Upper lobe of left lung (tissue), 6 donors: ENCODE measurements around the gene MDFI. TPM values are rescaled to one million over a fixed set of nuclear protein-coding genes. Genes with fewer than 3 reads are reported as not detected.

Experiments used
- ATAC-seq, 2 donors: fragments of 200-7000 bp; cut with Tn5 transposase; one replicate each; pipeline ENCODE4 v1.9.1; 2022; ENCODE audit warnings: mild to moderate bottlenecking in 2 of 2, moderate library complexity in 2 of 2; ENCODE audit not compliant: low FRiP score in 2 of 2
- DNase-seq, 2 donors: peaks; one replicate each; pipeline ENCODE4 v3.0.0-alpha.2; 2019 to 2020
- H3K27ac ChIP-seq, 4 donors: fragments of 200-600 bp; sonication (generic); one replicate each; pipeline ENCODE4 v1.5.1; 2016 to 2019
- H3K27me3 ChIP-seq, 4 donors: fragments of 200-600 bp; sonication (generic); one replicate each; pipeline ENCODE4 v1.5.1; 2017 to 2019
- H3K36me3 ChIP-seq, 4 donors: fragments of 200-600 bp; sonication (generic); one replicate each; pipeline ENCODE4 v1.5.1; 2016 to 2019
- H3K4me1 ChIP-seq, 4 donors: fragments of 200-600 bp; sonication (generic); one replicate each; pipeline ENCODE4 v1.5.1; 2018 to 2019
- H3K4me3 ChIP-seq, 4 donors: fragments of 200-600 bp; sonication (generic); one replicate each; pipeline ENCODE4 v1.5.1; 2017 to 2019; ENCODE audit warnings: mild to moderate bottlenecking in 2 of 4, moderate library complexity in 1 of 4
- H3K9me3 ChIP-seq, 4 donors: fragments of 200-600 bp; sonication (generic); one replicate each; pipeline ENCODE4 v1.5.1; 2018 to 2019
- CTCF ChIP-seq, 6 experiments: fragments of 450-650 bp in 4 of 6; fragments of 200-600 bp in 2 of 6; sonication (generic) in 2 of 6; IDR thresholded peaks; one replicate each; pipeline ENCODE4 v1.5.1; 2016 to 2019; ENCODE audit warnings: antibody characterized with exemption in 6 of 6
- EP300 ChIP-seq, 4 donors: sonication (generic); formaldehyde crosslinking; IDR thresholded peaks; one replicate each; pipeline ENCODE4 v1.5.1; 2017; ENCODE audit warnings: antibody characterized with exemption in 4 of 4, control low read depth in 2 of 4
- POLR2A ChIP-seq, 4 donors: fragments of 450-650 bp; IDR thresholded peaks; one replicate each; pipeline ENCODE4 v1.5.1; 2016 to 2017; ENCODE audit warnings: antibody characterized with exemption in 4 of 4, mild to moderate bottlenecking in 2 of 4
- POLR2AphosphoS5 ChIP-seq, 2 donors: sonication (generic); formaldehyde crosslinking; IDR thresholded peaks; one replicate each; pipeline ENCODE4 v1.5.1; 2017; ENCODE audit warnings: antibody characterized with exemption in 2 of 2
- WGBS, 2 donors: methylation state at CpG; one replicate each; pipeline ENCODE4 v1.1.5; 2017 to 2018; 5-methylcytosine and 5-hydroxymethylcytosine counted together
- total RNA-seq, 6 donors: library from RNA; depleted of rRNA in 4 of 6; stranded (reverse); fragments of >200 nt in 4 of 6; gene quantifications; one replicate each; pipeline versions ENCODE4 v1.1.0 to v1.2.1, GENCODE V29; 2016 to 2021
- donor health status: DM: no; HTN: no; CAD: no; lungs with moderate emphysema.
- donor health status: DM: no; HTN: yes; CAD: no; lungs with severe emphysema.

The MDFI gene
- total RNA-seq, 6 donors from 2014 or later = 4.9 to 23.4 (median 8.0) TPM

- TF ChIP-seq CTCF (IDR thresholded peaks at IDR 0.05) (no peak), EP300 (IDR thresholded peaks at IDR 0.05) (no peak), POLR2A (IDR thresholded peaks at IDR 0.05) (no peak), POLR2AphosphoS5 (IDR thresholded peaks at IDR 0.05) (no peak)
- H3K4me3 ChIP-seq = no peak overlapping the region
- no peaks in the 10 kb centered on the region for H3K27me3 ChIP-seq
- no peak for ATAC-seq
- no peak overlapping the region for H3K27ac ChIP-seq
- no peaks in the 10 kb centered on the region for H3K9me3 ChIP-seq
- no peak for DNase-seq
- H3K36me3 ChIP-seq = no peaks in the 10 kb centered on the region
- H3K4me1 ChIP-seq = peaks cover 10 to 18% (median 15%) of the 10 kb centered on the region in 4 donors
- WGBS, 2 donors = 88 to 94% methylated on average over 20 of the region's 23 CpGs
These were observed 19.1 kb downstream of the MDFI start for GRCh38 chr6:41657131-41658094.

GRCh38 chr6:41658636-41659035 lies 20.4 kb downstream of the MDFI start:
- TF ChIP-seq EP300 (IDR thresholded peaks at IDR 0.05) = no peak
- TF ChIP-seq CTCF (IDR thresholded peaks at IDR 0.05) = no peak
- Histone ChIP-seq H3K36me3 (no peaks in the 10 kb centered on the region), H3K27me3 (no peaks in the 10 kb centered on the region), H3K4me3 (no peak overlapping the region), H3K9me3 (no peaks in the 10 kb centered on the region), H3K27ac (no peak overlapping the region), H3K4me1 (peaks cover 10 to 18% (median 15%) of the 10 kb centered on the region in 4 donors)
- 91 to 96% methylated on average over 13 of the region's 13 CpGs for WGBS, 2 donors
- no peak for ATAC-seq
- DNase-seq = peak in 1 of 2 donors; percentile 44

- Histone ChIP-seq H3K36me3 (no peaks in the 10 kb centered on the region), H3K27me3 (no peaks in the 10 kb centered on the region), H3K27ac (no peak overlapping the region), H3K9me3 (no peaks in the 10 kb centered on the region), H3K4me3 (no peak overlapping the region), H3K4me1 (peaks cover 10 to 18% (median 15%) of the 10 kb centered on the region in 4 donors)
- ATAC-seq (no peak), DNase-seq (no peak)
- no peak for TF ChIP-seq CTCF (IDR thresholded peaks at IDR 0.05)
- no peak for TF ChIP-seq POLR2AphosphoS5 (IDR thresholded peaks at IDR 0.05)
- no peak for TF ChIP-seq POLR2A (IDR thresholded peaks at IDR 0.05)
- TF ChIP-seq EP300 (IDR thresholded peaks at IDR 0.05) = no peak
- WGBS, 2 donors = 40 to 70% methylated on average over 4 to 7 of the region's 7 CpGs
These were observed 21.7 kb downstream of the MDFI start for GRCh38 chr6:41659935-41660334.

GRCh38 chr6:41663568-41663967 lies 25.3 kb downstream of the MDFI start:
- 83 to 86% methylated on average over 5 of the region's 5 CpGs for WGBS, 2 donors
- H3K9me3 ChIP-seq = no peaks in the 10 kb centered on the region
- DNase-seq = no peak

More at GRCh38 chr6:41663568-41663967, 25.3 kb downstream of the MDFI start:
- no peaks in the 10 kb centered on the region for H3K27me3 ChIP-seq
- H3K36me3 ChIP-seq = no peaks in the 10 kb centered on the region
- TF ChIP-seq EP300 (IDR thresholded peaks at IDR 0.05) = no peak
- TF ChIP-seq POLR2A (IDR thresholded peaks at IDR 0.05) = no peak
- TF ChIP-seq CTCF (IDR thresholded peaks at IDR 0.05) = no peak
- TF ChIP-seq POLR2AphosphoS5 (IDR thresholded peaks at IDR 0.05) = no peak
- H3K4me3 ChIP-seq = no peak overlapping the region
- H3K4me1 ChIP-seq = no peaks in the 10 kb centered on the region
- H3K27ac ChIP-seq = no peak overlapping the region
- ATAC-seq = no peak
